Neural cell (in vitro differentiated cells): ENCODE data around the gene TACO1. TPM values are rescaled to one million over a fixed set of nuclear protein-coding genes. Genes with fewer than 3 reads are reported as not detected.

Experiments used
- H2AFZ ChIP-seq: fragments of 200-600, 300-800 bp; sonication (generic), shearing (Covaris generic); 2 replicates; pipeline ENCODE4 v1.6.0; 2014; ENCODE audit warnings: low read depth, mild to moderate bottlenecking, antibody characterized with exemption, low read length, moderate library complexity
- H3F3A ChIP-seq: fragments of 200-600 bp; shearing (Covaris generic); 2 replicates; pipeline ENCODE4 v1.6.1; 2016; ENCODE audit warnings: mild to moderate bottlenecking, moderate library complexity, mixed read lengths, antibody characterized with exemption, low read length; ENCODE audit not compliant: insufficient read depth, poor library complexity, severe bottlenecking
- H3K27ac ChIP-seq: fragments of 200-600, 300-800 bp; sonication (generic), shearing (Covaris generic); 2 replicates; pipeline ENCODE4 v1.5.1; 2014; ENCODE audit warnings: mild to moderate bottlenecking, low read length, moderate library complexity
- H3K27me3 ChIP-seq: fragments of 300-800, 200-600 bp; sonication (generic), shearing (Covaris generic); 2 replicates; pipeline ENCODE4 v1.6.0; 2014; ENCODE audit warnings: mild to moderate bottlenecking, low read depth, low read length, moderate library complexity; ENCODE audit not compliant: insufficient read depth
- H3K36me3 ChIP-seq: fragments of 300-800, 200-600 bp; sonication (generic), shearing (Covaris generic); 2 replicates; pipeline ENCODE4 v1.5.1; 2014; ENCODE audit warnings: mild to moderate bottlenecking, antibody characterized with exemption, low read length, moderate library complexity; ENCODE audit not compliant: insufficient read depth
- H3K4me2 ChIP-seq: fragments of 300-800, 200-600 bp; sonication (generic), shearing (Covaris generic); 2 replicates; pipeline ENCODE4 v1.6.0; 2014; ENCODE audit warnings: mild to moderate bottlenecking, low read length
- H3K4me3 ChIP-seq: fragments of 300-800, 200-600 bp; sonication (generic), shearing (Covaris generic); 2 replicates; pipeline ENCODE4 v1.5.1; 2014; ENCODE audit warnings: mild to moderate bottlenecking, low read length, moderate library complexity
- H3K79me2 ChIP-seq: fragments of 200-600 bp; shearing (Covaris generic); replicated peaks from 2 replicates; pipeline ENCODE4 v1.6.0; 2014; ENCODE audit warnings: mild to moderate bottlenecking, low read length, moderate library complexity; ENCODE audit not compliant: insufficient read depth
- H3K9ac ChIP-seq: fragments of 300-800, 200-600 bp; sonication (generic), shearing (Covaris generic); 2 replicates; pipeline ENCODE4 v1.6.1; 2016; ENCODE audit warnings: mild to moderate bottlenecking, low read length, mixed read lengths
- H3K9me2 ChIP-seq: fragments of 200-600 bp; shearing (Covaris generic); 2 replicates; pipeline ENCODE4 v1.6.1; 2016; ENCODE audit warnings: mild to moderate bottlenecking, low read length, mixed read lengths; ENCODE audit not compliant: insufficient read depth
- H3K9me3 ChIP-seq: fragments of 200-600, 300-800 bp; sonication (generic), shearing (Covaris generic); 2 replicates; pipeline ENCODE4 v1.6.1; 2016; ENCODE audit warnings: mild to moderate bottlenecking, mixed run types, low read length, moderate library complexity, mixed read lengths
- H4K20me1 ChIP-seq: fragments of 200-600 bp; shearing (Covaris generic); 2 replicates; pipeline ENCODE4 v1.6.1; 2016; ENCODE audit warnings: mild to moderate bottlenecking, mixed run types; ENCODE audit not compliant: insufficient read depth
- EP300 ChIP-seq: fragments of 450-650 bp; conservative IDR thresholded peaks from 2 replicates; pipeline ENCODE4 v1.6.1; 2014; ENCODE audit warnings: antibody characterized with exemption, mild to moderate bottlenecking, moderate library complexity; ENCODE audit not compliant: poor library complexity, severe bottlenecking
- EZH2 ChIP-seq: fragments of 200-600, 300-800 bp; shearing (Covaris generic), sonication (generic); IDR thresholded peaks from 2 replicates; pipeline ENCODE4 v1.6.1; 2014; ENCODE audit warnings: antibody characterized with exemption, low read length, borderline replicate concordance, mild to moderate bottlenecking; ENCODE audit not compliant: insufficient read depth, poor library complexity, severe bottlenecking
- MXI1 ChIP-seq: fragments of 450-650 bp; conservative IDR thresholded peaks from 2 replicates; pipeline ENCODE4 v1.6.1; 2014; ENCODE audit warnings: antibody characterized with exemption, mild to moderate bottlenecking; ENCODE audit not compliant: poor library complexity, severe bottlenecking
- POLR2AphosphoS5 ChIP-seq: IDR thresholded peaks from 2 replicates; pipeline ENCODE4 v1.6.1; 2012
- RAD21 ChIP-seq: fragments of 450-650 bp; conservative IDR thresholded peaks from 2 replicates; pipeline ENCODE4 v1.6.1; 2014; ENCODE audit warnings: antibody characterized with exemption, mild to moderate bottlenecking, moderate library complexity
- SMC3 ChIP-seq: fragments of 450-650 bp; conservative IDR thresholded peaks from 2 replicates; pipeline ENCODE4 v1.6.1; 2014; ENCODE audit warnings: antibody characterized with exemption, mild to moderate bottlenecking, moderate library complexity; ENCODE audit not compliant: poor library complexity
- TAF1 ChIP-seq: IDR thresholded peaks from 2 replicates; pipeline ENCODE4 v1.6.1; 2012; ENCODE audit warnings: low read depth
- polyA minus RNA-seq: library from RNA; depleted of rRNA, polyadenylated mRNA; stranded (reverse); fragments of >200 nt; gene quantifications from 2 replicates; pipeline ENCODE4 v1.2.3, GENCODE V29; 2014
- polyA plus RNA-seq: library from polyadenylated mRNA; depleted of rRNA; stranded (reverse); fragments of >200 nt; gene quantifications from 2 replicates; pipeline ENCODE4 v1.2.3, GENCODE V29; 2014
- TF ChIP-seq, protein P1 (sequence below): fragments of 450-650 bp; IDR thresholded peaks from 2 replicates; pipeline ENCODE4 v1.5.1; 2014; ENCODE audit warnings: antibody characterized with exemption, mild to moderate bottlenecking, moderate library complexity; ENCODE audit not compliant: poor library complexity, severe bottlenecking
- TF ChIP-seq, protein P2 (sequence below): IDR thresholded peaks from 2 replicates; pipeline ENCODE4 v1.6.1; 2012; ENCODE audit warnings: borderline replicate concordance

TACO1 gene
- polyA plus RNA-seq = 15.8 and 16.2 TPM in 2 replicates
- polyA minus RNA-seq = 12.5 and 16.1 TPM in 2 replicates

DNA sequence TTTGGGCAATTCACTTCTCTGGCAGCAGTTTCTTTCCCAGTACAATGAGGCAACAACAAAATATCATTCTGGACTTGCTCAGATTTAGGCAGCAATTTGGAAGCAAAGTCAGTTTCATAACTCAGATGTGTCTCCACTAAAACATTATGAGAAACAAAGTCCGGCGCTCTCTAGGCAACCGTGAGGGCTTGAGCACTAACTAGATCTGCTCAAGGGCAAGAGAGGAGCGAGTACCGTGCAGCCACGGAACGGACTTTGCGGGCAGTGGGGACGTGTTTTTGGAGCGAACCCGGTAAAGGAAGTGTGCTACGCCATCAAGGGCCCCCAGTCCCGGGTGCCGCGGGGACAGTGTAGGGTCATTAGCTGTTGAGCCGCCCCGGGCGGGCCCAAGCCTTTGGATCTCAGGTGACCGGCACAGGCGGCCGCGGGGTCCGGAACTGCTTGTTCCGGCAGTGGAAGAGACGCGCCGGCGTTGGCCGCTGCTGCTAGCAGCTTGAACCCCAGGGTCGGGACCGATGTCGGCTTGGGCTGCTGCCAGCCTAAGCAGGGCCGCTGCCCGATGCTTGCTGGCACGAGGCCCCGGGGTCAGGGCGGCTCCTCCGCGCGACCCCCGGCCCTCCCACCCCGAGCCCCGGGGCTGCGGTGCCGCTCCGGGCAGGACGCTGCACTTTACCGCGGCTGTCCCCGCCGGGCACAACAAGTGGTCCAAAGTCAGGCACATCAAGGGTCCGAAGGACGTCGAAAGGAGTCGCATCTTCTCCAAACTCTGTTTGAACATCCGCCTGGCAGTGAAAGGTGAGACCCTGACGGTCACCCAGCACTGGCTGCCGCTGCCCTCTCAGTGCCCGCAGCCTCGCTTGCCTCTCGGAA, at the start of gene TACO1:
Gene TACO1, plus strand, starts transcription at position 327 of the 870 bp plus-strand sequence. Its CDS starts 189 bp downstream, at position 516.
- Histone ChIP-seq H2AFZ (peak within 1 kb of the TSS; percentile 49), H3K4me2 (peak within 1 kb of the TSS; percentile 85), H4K20me1 (no peaks in the 10 kb centered on the region), H3K27ac (no peak within 1 kb of the TSS), H3K9me3 (no peaks in the 10 kb centered on the region), H3K36me3 (no peaks in the 10 kb centered on the region), H3K4me3 (peak within 1 kb of the TSS; percentile 97), H3F3A (no peaks in the 10 kb centered on the region), H3K9ac (peak within 1 kb of the TSS; percentile 80), H3K27me3 (no peaks in the 10 kb centered on the region), H3K9me2 (no peaks in the 10 kb centered on the region), H3K79me2 (no peaks in the 10 kb centered on the region)
- TF ChIP-seq SMC3 (peak; percentile 45), MXI1 (peak; percentile 67), TAF1 (peak; percentile 59), EZH2 (no peak), EP300 (no peak), POLR2AphosphoS5 (peak; percentile 78), RAD21 (peak; percentile 2)
- TF ChIP-seq, protein P1, sequence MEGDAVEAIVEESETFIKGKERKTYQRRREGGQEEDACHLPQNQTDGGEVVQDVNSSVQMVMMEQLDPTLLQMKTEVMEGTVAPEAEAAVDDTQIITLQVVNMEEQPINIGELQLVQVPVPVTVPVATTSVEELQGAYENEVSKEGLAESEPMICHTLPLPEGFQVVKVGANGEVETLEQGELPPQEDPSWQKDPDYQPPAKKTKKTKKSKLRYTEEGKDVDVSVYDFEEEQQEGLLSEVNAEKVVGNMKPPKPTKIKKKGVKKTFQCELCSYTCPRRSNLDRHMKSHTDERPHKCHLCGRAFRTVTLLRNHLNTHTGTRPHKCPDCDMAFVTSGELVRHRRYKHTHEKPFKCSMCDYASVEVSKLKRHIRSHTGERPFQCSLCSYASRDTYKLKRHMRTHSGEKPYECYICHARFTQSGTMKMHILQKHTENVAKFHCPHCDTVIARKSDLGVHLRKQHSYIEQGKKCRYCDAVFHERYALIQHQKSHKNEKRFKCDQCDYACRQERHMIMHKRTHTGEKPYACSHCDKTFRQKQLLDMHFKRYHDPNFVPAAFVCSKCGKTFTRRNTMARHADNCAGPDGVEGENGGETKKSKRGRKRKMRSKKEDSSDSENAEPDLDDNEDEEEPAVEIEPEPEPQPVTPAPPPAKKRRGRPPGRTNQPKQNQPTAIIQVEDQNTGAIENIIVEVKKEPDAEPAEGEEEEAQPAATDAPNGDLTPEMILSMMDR = no peak
- TF ChIP-seq, protein P2, sequence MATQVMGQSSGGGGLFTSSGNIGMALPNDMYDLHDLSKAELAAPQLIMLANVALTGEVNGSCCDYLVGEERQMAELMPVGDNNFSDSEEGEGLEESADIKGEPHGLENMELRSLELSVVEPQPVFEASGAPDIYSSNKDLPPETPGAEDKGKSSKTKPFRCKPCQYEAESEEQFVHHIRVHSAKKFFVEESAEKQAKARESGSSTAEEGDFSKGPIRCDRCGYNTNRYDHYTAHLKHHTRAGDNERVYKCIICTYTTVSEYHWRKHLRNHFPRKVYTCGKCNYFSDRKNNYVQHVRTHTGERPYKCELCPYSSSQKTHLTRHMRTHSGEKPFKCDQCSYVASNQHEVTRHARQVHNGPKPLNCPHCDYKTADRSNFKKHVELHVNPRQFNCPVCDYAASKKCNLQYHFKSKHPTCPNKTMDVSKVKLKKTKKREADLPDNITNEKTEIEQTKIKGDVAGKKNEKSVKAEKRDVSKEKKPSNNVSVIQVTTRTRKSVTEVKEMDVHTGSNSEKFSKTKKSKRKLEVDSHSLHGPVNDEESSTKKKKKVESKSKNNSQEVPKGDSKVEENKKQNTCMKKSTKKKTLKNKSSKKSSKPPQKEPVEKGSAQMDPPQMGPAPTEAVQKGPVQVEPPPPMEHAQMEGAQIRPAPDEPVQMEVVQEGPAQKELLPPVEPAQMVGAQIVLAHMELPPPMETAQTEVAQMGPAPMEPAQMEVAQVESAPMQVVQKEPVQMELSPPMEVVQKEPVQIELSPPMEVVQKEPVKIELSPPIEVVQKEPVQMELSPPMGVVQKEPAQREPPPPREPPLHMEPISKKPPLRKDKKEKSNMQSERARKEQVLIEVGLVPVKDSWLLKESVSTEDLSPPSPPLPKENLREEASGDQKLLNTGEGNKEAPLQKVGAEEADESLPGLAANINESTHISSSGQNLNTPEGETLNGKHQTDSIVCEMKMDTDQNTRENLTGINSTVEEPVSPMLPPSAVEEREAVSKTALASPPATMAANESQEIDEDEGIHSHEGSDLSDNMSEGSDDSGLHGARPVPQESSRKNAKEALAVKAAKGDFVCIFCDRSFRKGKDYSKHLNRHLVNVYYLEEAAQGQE = peak; percentile 53

DNA sequence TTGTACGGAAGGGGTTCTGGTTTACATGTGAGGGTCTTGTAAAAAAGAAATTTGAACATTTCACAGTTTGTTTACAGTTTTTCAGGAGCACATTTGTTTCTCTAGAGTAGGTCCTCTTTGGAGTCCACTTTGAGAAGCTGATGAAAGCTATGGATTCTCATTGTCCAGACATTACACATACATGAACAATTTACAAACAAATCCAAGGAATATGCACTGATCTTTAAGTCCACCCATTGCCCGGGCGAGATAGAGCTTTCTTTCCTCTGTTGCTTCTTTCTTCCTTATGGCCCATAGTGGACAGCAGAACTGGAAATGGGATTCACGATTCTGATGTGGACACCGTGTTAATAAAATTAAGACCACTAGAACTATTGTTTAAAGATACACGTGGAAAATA, 48.5 kb upstream of the TACO1 start:
- TF ChIP-seq EP300 (no peak), EZH2 (no peak), MXI1 (no peak)
- no peaks in the 10 kb centered on the region for H3K9me3 ChIP-seq
- peaks cover 54% of the 10 kb centered on the region for H3K79me2 ChIP-seq
- no peaks in the 10 kb centered on the region for H3K36me3 ChIP-seq
- H3K27ac ChIP-seq = peak overlapping the region; percentile 11
- H3K4me3 ChIP-seq = peak overlapping the region; percentile 93
- no peaks in the 10 kb centered on the region for H3K9me2 ChIP-seq
- no peaks in the 10 kb centered on the region for H3K27me3 ChIP-seq
- peak overlapping the region; percentile 81 for H3K4me2 ChIP-seq
- no peaks in the 10 kb centered on the region for H3F3A ChIP-seq
- peak overlapping the region; percentile 7 for H3K9ac ChIP-seq
- H2AFZ ChIP-seq = no peak overlapping the region
- H4K20me1 ChIP-seq = peaks cover 3% of the 10 kb centered on the region
